Spinal cord (tissue), 10 donors: Measurements from ENCODE around the gene RD3L. TPM values are rescaled to one million over a fixed set of nuclear protein-coding genes. Genes with fewer than 3 reads are reported as not detected.

ENCODE experiments used
- DNase-seq, 6 donors: peaks; one replicate each; pipeline versions ENCODE4 v3.0.0 to v3.0.0-alpha.2; 2013 to 2015; ENCODE audit warnings: low spot score in 6 of 6, low read depth in 4 of 6
- H3K27ac ChIP-seq: one replicate; pipeline ENCODE4 v1.5.1; 2013; ENCODE audit warnings: low read depth, low read length, control low read depth
- H3K27me3 ChIP-seq: one replicate; pipeline ENCODE4 v1.6.1; 2013; ENCODE audit warnings: low read length; ENCODE audit not compliant: control insufficient read depth, insufficient read depth
- H3K36me3 ChIP-seq: one replicate; pipeline ENCODE4 v1.6.1; 2013; ENCODE audit warnings: low read length; ENCODE audit not compliant: control insufficient read depth, insufficient read depth
- H3K4me1 ChIP-seq: one replicate; pipeline ENCODE4 v1.6.1; 2013; ENCODE audit warnings: low read length; ENCODE audit not compliant: control insufficient read depth, insufficient read depth
- H3K4me3 ChIP-seq: one replicate; pipeline ENCODE4 v1.5.1; 2013; ENCODE audit warnings: low read depth, low read length, control low read depth
- H3K9me3 ChIP-seq: one replicate; pipeline ENCODE4 v1.6.1; 2013; ENCODE audit warnings: low read length; ENCODE audit not compliant: control insufficient read depth, insufficient read depth
- WGBS: methylation state at CpG from one replicate; pipeline ENCODE4 v1.1.5; 2013; ENCODE audit warnings: missing lambda C conversion rate; ENCODE audit not compliant: insufficient coverage; 5-methylcytosine and 5-hydroxymethylcytosine counted together
- polyA plus RNA-seq, 2 donors: library from polyadenylated mRNA; unstranded; fragments of 120-200 nt; gene quantifications; one replicate each; pipeline ENCODE4 v1.2.1, GENCODE V29; 2013; ENCODE audit not compliant: insufficient read length in 2 of 2
- total RNA-seq, 2 donors: library from RNA; depleted of rRNA in 1 of 2; stranded (reverse); fragments of 120-200 nt in 1 of 2; fragments of >200 nt in 1 of 2; gene quantifications; one replicate each; pipeline versions ENCODE4 v1.2.3 to v1.2.4, GENCODE V29; 2013 to 2014
- donor health status: healthy.

Gene RD3L
- total and polyA plus RNA-seq, 4 donors = not detected

DNA sequence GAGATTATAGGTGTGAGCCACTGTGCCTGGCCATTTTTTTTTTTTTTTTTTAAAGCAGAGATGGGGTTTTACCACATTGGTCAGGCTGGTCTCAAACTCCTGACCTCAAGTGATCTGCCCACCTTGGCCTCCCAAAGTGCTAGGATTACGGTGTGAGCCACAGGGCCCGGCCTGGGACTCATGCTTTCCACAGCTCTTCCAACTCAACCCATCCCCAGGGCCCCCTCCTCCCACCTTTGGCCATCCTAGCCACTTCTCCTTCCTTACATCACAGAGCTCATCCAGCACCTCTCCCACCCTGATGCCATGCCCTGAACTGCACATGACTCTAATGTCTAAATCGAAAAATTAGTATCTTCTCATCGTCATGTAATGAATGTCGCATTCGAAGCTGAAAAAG lies 26.7 kb downstream of the RD3L start:
- no peaks in the 10 kb centered on the region for H3K27me3 ChIP-seq
- DNase-seq = no peak
- peaks cover 12% of the 10 kb centered on the region for H3K4me1 ChIP-seq
- peaks cover 45% of the 10 kb centered on the region for H3K36me3 ChIP-seq
- WGBS = 96% methylated on average over 6 of the region's 6 CpGs
- H3K9me3 ChIP-seq = no peaks in the 10 kb centered on the region
- no peak overlapping the region for H3K4me3 ChIP-seq
- no peak overlapping the region for H3K27ac ChIP-seq

DNA sequence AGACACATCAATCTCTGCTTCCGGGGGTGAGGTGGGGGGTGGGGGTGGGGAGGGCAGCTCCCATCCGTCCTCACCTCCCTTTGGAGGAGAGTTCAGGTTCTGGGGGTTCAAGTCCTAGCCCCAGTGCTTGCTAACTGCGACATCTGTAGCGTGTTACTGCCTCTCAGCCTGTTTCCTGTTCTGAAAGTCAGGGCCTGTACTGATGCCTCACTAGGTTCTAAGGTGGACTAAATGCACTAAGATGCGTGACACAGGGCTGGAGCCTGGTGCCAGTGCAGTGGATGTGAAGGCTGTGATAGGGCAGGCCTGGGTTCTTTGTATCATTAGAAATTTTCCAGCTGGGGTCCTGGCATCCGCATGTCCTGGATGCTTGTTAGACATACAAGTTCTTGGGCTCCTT lies 31.3 kb downstream of the RD3L start:
- no peak overlapping the region for H3K27ac ChIP-seq
- H3K36me3 ChIP-seq = peaks cover 32% of the 10 kb centered on the region
- no peaks in the 10 kb centered on the region for H3K27me3 ChIP-seq
- WGBS = 98% methylated on average over 4 of the region's 6 CpGs
- DNase-seq = no peak
- no peaks in the 10 kb centered on the region for H3K9me3 ChIP-seq
- H3K4me1 ChIP-seq = peaks cover 4% of the 10 kb centered on the region
- no peak overlapping the region for H3K4me3 ChIP-seq

GRCh38 chr14:103910262-103910935 lies 31.9 kb downstream of the RD3L start:
- H3K4me1 ChIP-seq = peaks cover 4% of the 10 kb centered on the region
- no peak overlapping the region for H3K4me3 ChIP-seq
- no peaks in the 10 kb centered on the region for H3K9me3 ChIP-seq
- H3K27me3 ChIP-seq = no peaks in the 10 kb centered on the region
- no peak overlapping the region for H3K27ac ChIP-seq
- peaks cover 28% of the 10 kb centered on the region for H3K36me3 ChIP-seq
- peak; percentile 42 to 91 (median 53) for DNase-seq
- 15% methylated on average over 13 of the region's 20 CpGs for WGBS

DNA sequence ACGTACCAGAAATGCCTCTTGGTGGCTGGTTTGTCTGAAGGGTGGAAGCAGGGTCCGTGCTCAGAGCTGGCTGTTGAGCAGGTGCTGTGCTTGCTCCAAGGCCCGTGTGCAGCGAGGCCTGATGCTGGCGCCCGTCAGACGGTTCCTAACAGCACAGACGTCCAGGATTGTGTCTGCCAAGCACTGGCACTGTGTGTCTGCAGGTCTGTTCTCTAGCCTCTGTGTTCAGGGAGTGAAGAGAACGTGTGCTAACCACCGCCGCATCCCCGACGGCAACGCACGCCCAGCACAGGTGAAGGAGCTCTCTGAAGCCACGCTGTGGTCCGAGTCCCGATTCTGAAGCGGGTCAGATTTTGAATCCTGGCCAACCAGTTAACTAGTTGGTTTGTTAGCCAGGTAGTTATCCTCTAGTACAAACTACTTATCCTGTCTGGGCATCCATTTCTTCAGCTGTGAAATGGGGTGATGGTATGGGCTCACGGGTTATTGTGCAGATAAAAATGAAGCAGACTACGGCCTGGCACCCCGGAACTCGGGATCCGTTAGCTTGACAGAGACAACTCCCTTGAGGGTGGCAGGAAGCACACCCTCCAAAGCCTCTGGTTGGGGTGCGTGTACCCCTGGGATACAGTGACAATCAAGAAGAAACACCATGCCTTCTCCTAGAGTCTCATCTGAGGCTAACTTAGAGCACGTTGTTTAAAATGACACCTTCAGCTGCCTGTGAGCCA lies 32.6 kb downstream of the RD3L start:
- 86% methylated on average over 22 of the region's 26 CpGs for WGBS
- no peak for DNase-seq
- Histone ChIP-seq H3K27ac (no peak overlapping the region), H3K27me3 (no peaks in the 10 kb centered on the region), H3K4me3 (no peak overlapping the region), H3K36me3 (peaks cover 28% of the 10 kb centered on the region), H3K4me1 (peaks cover 4% of the 10 kb centered on the region), H3K9me3 (no peaks in the 10 kb centered on the region)

DNA sequence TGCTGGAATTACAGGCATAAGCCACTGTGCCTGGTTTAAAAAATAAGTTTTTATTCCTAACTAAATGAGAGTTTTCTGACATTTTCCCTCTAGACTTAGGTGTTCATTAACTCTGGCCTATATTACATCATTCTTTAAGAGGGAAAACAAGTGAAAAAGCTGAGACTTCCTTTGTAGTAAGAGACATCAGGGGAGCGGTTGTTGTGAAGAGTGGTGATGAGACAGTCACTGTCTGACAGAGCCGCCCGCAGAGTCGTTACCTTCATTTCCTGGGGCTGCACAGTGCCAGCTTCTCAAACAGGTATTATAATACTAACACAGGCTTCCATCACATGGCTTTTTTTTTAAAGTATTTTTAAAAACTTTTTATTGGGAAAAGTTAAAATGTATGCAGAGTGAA lies 33.7 kb downstream of the RD3L start:
- Histone ChIP-seq H3K9me3 (no peaks in the 10 kb centered on the region), H3K4me1 (peaks cover 4% of the 10 kb centered on the region), H3K4me3 (no peak overlapping the region), H3K36me3 (peaks cover 24% of the 10 kb centered on the region), H3K27me3 (no peaks in the 10 kb centered on the region), H3K27ac (no peak overlapping the region)
- WGBS = no CpG with 5 or more reads among the region's 4 CpGs
- DNase-seq = no peak

DNA sequence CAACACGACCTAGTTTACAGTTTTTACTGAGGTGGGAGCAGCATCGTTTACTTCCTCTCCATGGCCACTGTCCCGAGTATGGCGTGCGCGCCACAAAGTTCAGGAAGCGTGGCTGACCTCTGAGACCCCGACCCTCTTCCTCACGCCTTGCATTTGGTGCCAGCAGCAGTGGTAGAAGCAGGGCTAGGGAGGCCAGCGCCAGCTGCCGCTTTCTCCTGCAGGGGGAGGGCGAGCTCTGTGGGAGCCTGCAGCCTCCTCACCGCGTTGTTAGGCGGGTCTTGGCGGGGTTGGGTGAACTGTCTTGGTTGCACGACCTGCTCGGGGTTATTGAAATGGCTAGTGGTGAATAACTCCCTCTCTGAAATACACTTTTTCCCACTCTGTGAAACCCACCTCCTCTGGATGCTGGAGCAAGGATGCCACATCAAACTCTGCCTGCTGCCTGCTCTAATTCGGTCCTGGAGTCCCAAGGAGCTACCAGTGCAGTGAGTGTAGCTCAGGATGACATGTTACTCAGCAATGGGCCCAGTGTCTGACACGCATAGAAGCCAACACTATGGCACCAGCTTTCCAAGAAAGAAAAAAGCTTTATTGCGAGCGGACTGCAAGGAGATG lies 36.4 kb downstream of the RD3L start:
- DNase-seq = no peak
- 56% methylated on average over 16 of the region's 22 CpGs for WGBS
- Histone ChIP-seq H3K36me3 (peaks cover 4% of the 10 kb centered on the region), H3K4me1 (peaks cover 4% of the 10 kb centered on the region), H3K9me3 (no peaks in the 10 kb centered on the region), H3K27ac (no peak overlapping the region), H3K27me3 (no peaks in the 10 kb centered on the region), H3K4me3 (no peak overlapping the region)

GRCh38 chr14:103904493-103905107 lies 37.7 kb downstream of the RD3L start:
- Histone ChIP-seq H3K4me1 (no peaks in the 10 kb centered on the region), H3K4me3 (no peak overlapping the region), H3K36me3 (peaks cover 3% of the 10 kb centered on the region), H3K27ac (no peak overlapping the region), H3K27me3 (no peaks in the 10 kb centered on the region), H3K9me3 (no peaks in the 10 kb centered on the region)
- no peak for DNase-seq
- WGBS = 94% methylated on average over 2 of the region's 2 CpGs

GRCh38 chr14:103899833-103900232 lies 42.5 kb downstream of the RD3L start:
- Histone ChIP-seq H3K27ac (no peak overlapping the region), H3K4me3 (no peak overlapping the region), H3K36me3 (peaks cover 3% of the 10 kb centered on the region), H3K9me3 (no peaks in the 10 kb centered on the region), H3K27me3 (no peaks in the 10 kb centered on the region), H3K4me1 (no peaks in the 10 kb centered on the region)
- no peak for DNase-seq
- 89% methylated on average over 14 of the region's 14 CpGs for WGBS

GRCh38 chr14:103899316-103899715 lies 43.0 kb downstream of the RD3L start:
- Histone ChIP-seq H3K36me3 (peaks cover 3% of the 10 kb centered on the region), H3K27me3 (no peaks in the 10 kb centered on the region), H3K4me1 (no peaks in the 10 kb centered on the region), H3K27ac (no peak overlapping the region), H3K4me3 (no peak overlapping the region), H3K9me3 (no peaks in the 10 kb centered on the region)
- WGBS = 81% methylated on average over 9 of the region's 13 CpGs
- DNase-seq = no peak
